Body of pancreas (tissue), 4 donors: Measurements from ENCODE around the gene TBRG4. TPM values are rescaled to one million over a fixed set of nuclear protein-coding genes. Genes with fewer than 3 reads are reported as not detected.

Experiments used
- ATAC-seq: fragments of 150-250 bp; one replicate; pipeline ENCODE4 v1.9.1; 2016
- DNase-seq, 4 donors: peaks; one replicate each; pipeline ENCODE4 v3.0.0-alpha.2; 2019
- H3K27ac ChIP-seq, 4 donors: fragments of 200-600 bp; sonication (generic); 1 replicate in 3 of 4; 2 replicates in 1 of 4; pipeline versions ENCODE4 v1.5.1 to v1.6.1; 2016 to 2019; ENCODE audit warnings: mild to moderate bottlenecking in 1 of 4, mixed read lengths in 1 of 4, moderate library complexity in 1 of 4
- H3K27me3 ChIP-seq, 2 donors: fragments of 200-600 bp; sonication (generic); one replicate each; pipeline ENCODE4 v1.6.0; 2016; ENCODE audit warnings: mild to moderate bottlenecking in 1 of 2
- H3K36me3 ChIP-seq, 2 donors: fragments of 200-600 bp; sonication (generic); replicated peaks in 1 of 2; 2 replicates each; pipeline ENCODE4 v1.5.1; 2016; ENCODE audit warnings: low read depth in 2 of 2; ENCODE audit not compliant: insufficient read depth in 1 of 2
- H3K4me1 ChIP-seq: fragments of 200-600 bp; sonication (generic); one replicate; pipeline ENCODE4 v1.6.0; 2016
- H3K4me3 ChIP-seq, 2 donors: fragments of 200-600 bp; sonication (generic); 1 replicate in 1 of 2; 2 replicates in 1 of 2; pipeline ENCODE4 v1.5.1; 2016 to 2019
- H3K9me3 ChIP-seq, 3 donors: fragments of 200-600 bp; sonication (generic); 1 replicate in 2 of 3; 2 replicates in 1 of 3; pipeline ENCODE4 v1.5.1; 2016
- CTCF ChIP-seq, 7 experiments: fragments of 450-650 bp in 4 of 7; fragments of 200-600 bp in 3 of 7; sonication (generic) in 3 of 7; IDR thresholded peaks; one replicate each; pipeline ENCODE4 v1.5.1; 2016 to 2019; ENCODE audit warnings: antibody characterized with exemption in 7 of 7
- POLR2A ChIP-seq, 3 donors: fragments of 450-650 bp; IDR thresholded peaks; one replicate each; pipeline ENCODE4 v1.6.1; 2016; ENCODE audit warnings: antibody characterized with exemption in 3 of 3, mild to moderate bottlenecking in 2 of 3
- WGBS, 2 donors: methylation state at CpG; one replicate each; pipeline ENCODE4 v1.1.5; 2017; 5-methylcytosine and 5-hydroxymethylcytosine counted together
- intact Hi-C: fragments of 100-400 bp; cut with DNase I; formaldehyde crosslinking; loops from one replicate; pipeline ENCODE4 v1.15.1; 2023
- total RNA-seq, 2 donors: library from RNA; depleted of rRNA; stranded (reverse); fragments of >200 nt; gene quantifications; one replicate each; pipeline ENCODE4 v1.1.0, GENCODE V29; 2016

Gene TBRG4
- total RNA-seq, 2 donors from 2014 or later, result 14.0 to 81.4 TPM

GRCh38 chr7:45147858-45148652 is 36.6 kb upstream of the TBRG4 start:
- 47 to 53% methylated on average over 12 to 32 of the region's 32 CpGs for WGBS, 2 donors
- Histone ChIP-seq H3K9me3 (no peaks in the 10 kb centered on the region), H3K27me3 (no peaks in the 10 kb centered on the region), H3K36me3 (no peaks in the 10 kb centered on the region), H3K4me3 (no peak overlapping the region), H3K4me1 (no peaks in the 10 kb centered on the region), H3K27ac (no peak overlapping the region)
- no peak for DNase-seq
- no peak for TF ChIP-seq CTCF (IDR thresholded peaks at IDR 0.05)
- no peak for TF ChIP-seq POLR2A (IDR thresholded peaks at IDR 0.05)
- intact Hi-C loops, result loop anchor here (5.0 kb wide), 1 partner anchor 704 kb away; no protein-coding TSS in a partner anchor
- ATAC-seq, result no peak

GRCh38 chr7:45146531-45147379 is 35.3 kb upstream of the TBRG4 start:
- no peaks in the 10 kb centered on the region for H3K4me1 ChIP-seq
- no peaks in the 10 kb centered on the region for H3K36me3 ChIP-seq
- intact Hi-C loops, result loop anchor here (5.0 kb wide), 1 partner anchor 706 kb away; no protein-coding TSS in a partner anchor
- no peaks in the 10 kb centered on the region for H3K9me3 ChIP-seq
- WGBS, 2 donors, result 75 to 78% methylated on average over 17 to 19 of the region's 19 CpGs
- DNase-seq, result no peak
- ATAC-seq, result no peak
- no peak overlapping the region for H3K27ac ChIP-seq
- H3K27me3 ChIP-seq, result no peaks in the 10 kb centered on the region
- no peak overlapping the region for H3K4me3 ChIP-seq
- TF ChIP-seq POLR2A (IDR thresholded peaks at IDR 0.05), result no peak
- no peak for TF ChIP-seq CTCF (IDR thresholded peaks at IDR 0.05)

GRCh38 chr7:45145881-45146280 is 34.4 kb upstream of the TBRG4 start:
- Histone ChIP-seq H3K4me3 (no peak overlapping the region), H3K36me3 (no peaks in the 10 kb centered on the region), H3K27ac (no peak overlapping the region), H3K4me1 (no peaks in the 10 kb centered on the region), H3K27me3 (no peaks in the 10 kb centered on the region), H3K9me3 (no peaks in the 10 kb centered on the region)
- WGBS, 2 donors, result 73 to 79% methylated on average over 7 of the region's 7 CpGs
- no peak for TF ChIP-seq POLR2A (IDR thresholded peaks at IDR 0.05)
- TF ChIP-seq CTCF (IDR thresholded peaks at IDR 0.05), result no peak
- intact Hi-C loops, result loop anchor here (5.0 kb wide), 1 partner anchor 706 kb away; no protein-coding TSS in a partner anchor
- no peak for ATAC-seq
- DNase-seq, result no peak

GRCh38 chr7:45143616-45144015 is 32.1 kb upstream of the TBRG4 start:
- Histone ChIP-seq H3K9me3 (no peaks in the 10 kb centered on the region), H3K4me1 (no peaks in the 10 kb centered on the region), H3K27ac (no peak overlapping the region), H3K27me3 (no peaks in the 10 kb centered on the region), H3K36me3 (no peaks in the 10 kb centered on the region), H3K4me3 (no peak overlapping the region)
- intact Hi-C loops, result no loop called here
- TF ChIP-seq POLR2A (IDR thresholded peaks at IDR 0.05) (no peak), CTCF (IDR thresholded peaks at IDR 0.05) (no peak)
- 72 to 77% methylated on average over 4 of the region's 4 CpGs for WGBS, 2 donors
- DNase-seq (no peak), ATAC-seq (no peak)
